Glutamatergic neuron (in vitro differentiated cells): ENCODE measurements around the gene UFSP1. TPM values are rescaled to one million over a fixed set of nuclear protein-coding genes. Genes with fewer than 3 reads are reported as not detected.

Experiments
- DNase-seq: peaks from one replicate; pipeline ENCODE4 v3.0.0; 2022
- H3K27ac Mint-ChIP-seq: one replicate; pipeline ENCODE4 v1.8.0; 2020; ENCODE audit warnings: mild to moderate bottlenecking, mixed read lengths, inconsistent platforms; ENCODE audit not compliant: unreplicated experiment
- H3K27me3 Mint-ChIP-seq: one replicate; pipeline ENCODE4 v1.8.0; 2020; ENCODE audit warnings: mild to moderate bottlenecking, moderate library complexity, mixed read lengths, inconsistent platforms; ENCODE audit not compliant: unreplicated experiment
- H3K36me3 Mint-ChIP-seq: one replicate; pipeline ENCODE4 v1.8.0; 2020; ENCODE audit warnings: mild to moderate bottlenecking, mixed read lengths, inconsistent platforms; ENCODE audit not compliant: unreplicated experiment
- H3K4me1 Mint-ChIP-seq: one replicate; pipeline ENCODE4 v1.8.0; 2020; ENCODE audit warnings: mild to moderate bottlenecking, low read depth, mixed read lengths, inconsistent platforms; ENCODE audit not compliant: unreplicated experiment
- H3K4me3 Mint-ChIP-seq: one replicate; pipeline ENCODE4 v1.8.0; 2020; ENCODE audit warnings: mild to moderate bottlenecking, mixed read lengths, inconsistent platforms; ENCODE audit not compliant: unreplicated experiment
- H3K9me3 Mint-ChIP-seq: one replicate; pipeline ENCODE4 v1.8.0; 2020; ENCODE audit warnings: mild to moderate bottlenecking, moderate library complexity, mixed read lengths, inconsistent platforms; ENCODE audit not compliant: unreplicated experiment
- CTCF ChIP-seq: fragments of 200-600 bp; sonication (generic); IDR thresholded peaks from one replicate; pipeline ENCODE4 v1.5.0; 2021; ENCODE audit not compliant: partially characterized antibody, unreplicated experiment
- total RNA-seq: library from RNA; stranded (reverse); fragmentation: NEBNext Ultra II Directional; extraction: Animal tissue kit (Norgen Biotek cat#: 25700); gene quantifications from one replicate; pipeline ENCODE4 v1.2.1, GENCODE V29; 2021; ENCODE audit not compliant: unreplicated experiment

UFSP1 gene
- total RNA-seq, 1 donor from 2014 or later: 3.2 TPM

DNA sequence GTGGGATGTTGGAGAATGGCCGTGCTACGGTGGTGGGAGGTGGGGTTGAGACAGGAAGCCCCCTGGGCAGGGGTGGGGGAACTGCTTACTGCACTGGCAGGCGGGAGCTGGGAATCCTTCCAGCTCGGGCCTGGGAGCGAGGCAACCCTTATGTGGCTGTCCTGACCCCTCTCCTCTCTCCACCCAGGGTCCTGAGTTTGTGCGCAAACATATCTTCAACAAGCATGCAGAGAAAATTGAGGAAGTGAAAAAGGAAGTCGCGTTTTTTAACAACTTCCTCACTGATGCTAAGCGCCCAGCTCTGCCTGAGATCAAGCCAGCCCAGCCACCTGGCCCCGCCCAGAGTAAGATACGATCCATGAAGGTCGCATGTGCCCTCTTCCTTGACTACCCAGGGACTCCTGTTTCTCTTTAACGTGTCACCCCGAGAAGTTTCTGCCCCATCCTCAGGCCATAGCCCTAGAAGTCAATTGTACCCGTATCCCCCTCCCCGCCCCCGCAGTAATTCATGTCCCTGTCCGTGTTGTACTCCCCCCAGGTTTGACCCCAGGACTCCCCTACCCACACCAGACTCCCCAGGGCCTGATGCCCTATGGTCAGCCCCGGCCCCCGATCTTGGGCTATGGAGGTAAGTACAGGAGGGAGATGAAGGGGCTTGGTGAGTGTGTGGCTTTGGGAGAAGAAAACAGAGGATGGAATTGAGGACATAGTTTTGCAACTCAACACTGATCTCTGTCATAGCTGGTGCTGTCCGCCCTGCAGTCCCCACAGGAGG is 1.8 kb downstream of the UFSP1 start:
- Mint-ChIP-seq H3K27ac (peak overlapping the region; percentile 43), H3K36me3 (peaks cover 12% of the 10 kb centered on the region)

DNA sequence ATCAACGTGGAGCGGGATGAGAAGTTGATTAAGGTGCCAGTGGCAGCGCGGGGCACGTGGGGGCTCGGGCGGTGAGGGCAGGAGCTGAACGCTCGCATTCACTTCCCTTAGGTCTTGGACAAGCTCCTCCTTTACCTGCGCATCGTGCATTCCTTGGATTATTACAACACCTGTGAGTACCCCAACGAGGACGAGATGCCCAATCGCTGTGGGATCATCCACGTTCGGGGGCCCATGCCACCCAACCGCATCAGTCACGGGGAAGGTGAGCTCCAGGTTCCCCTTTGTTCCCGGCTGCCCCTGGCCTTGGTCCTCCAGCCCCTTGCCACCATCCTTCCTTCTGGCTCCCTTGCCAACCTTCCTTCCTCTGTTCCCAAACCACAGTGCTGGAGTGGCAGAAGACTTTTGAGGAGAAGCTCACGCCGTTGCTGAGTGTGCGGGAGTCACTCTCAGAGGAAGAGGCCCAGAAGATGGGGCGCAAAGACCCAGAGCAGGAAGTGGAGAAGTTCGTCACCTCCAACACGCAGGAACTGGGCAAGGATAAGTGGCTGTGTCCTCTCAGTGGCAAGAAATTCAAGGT is 2.5 kb downstream of the UFSP1 start:
- peaks cover 21% of the 10 kb centered on the region for H3K9me3 Mint-ChIP-seq
- H3K27ac Mint-ChIP-seq: no peak overlapping the region
- H3K4me3 Mint-ChIP-seq: peak overlapping the region; percentile 77
- peaks cover 12% of the 10 kb centered on the region for H3K36me3 Mint-ChIP-seq
- peaks cover 13% of the 10 kb centered on the region for H3K27me3 Mint-ChIP-seq
- TF ChIP-seq CTCF: no peak
- no peak for DNase-seq
- H3K4me1 Mint-ChIP-seq: peaks cover 11% of the 10 kb centered on the region

More for the DNA sequence above, 1.8 kb downstream of the UFSP1 start:
- no peak for TF ChIP-seq CTCF
- Mint-ChIP-seq H3K27me3 (peaks cover 16% of the 10 kb centered on the region), H3K4me3 (peak overlapping the region; percentile 77), H3K9me3 (peaks cover 21% of the 10 kb centered on the region), H3K4me1 (peaks cover 11% of the 10 kb centered on the region)
- no peak for DNase-seq

DNA sequence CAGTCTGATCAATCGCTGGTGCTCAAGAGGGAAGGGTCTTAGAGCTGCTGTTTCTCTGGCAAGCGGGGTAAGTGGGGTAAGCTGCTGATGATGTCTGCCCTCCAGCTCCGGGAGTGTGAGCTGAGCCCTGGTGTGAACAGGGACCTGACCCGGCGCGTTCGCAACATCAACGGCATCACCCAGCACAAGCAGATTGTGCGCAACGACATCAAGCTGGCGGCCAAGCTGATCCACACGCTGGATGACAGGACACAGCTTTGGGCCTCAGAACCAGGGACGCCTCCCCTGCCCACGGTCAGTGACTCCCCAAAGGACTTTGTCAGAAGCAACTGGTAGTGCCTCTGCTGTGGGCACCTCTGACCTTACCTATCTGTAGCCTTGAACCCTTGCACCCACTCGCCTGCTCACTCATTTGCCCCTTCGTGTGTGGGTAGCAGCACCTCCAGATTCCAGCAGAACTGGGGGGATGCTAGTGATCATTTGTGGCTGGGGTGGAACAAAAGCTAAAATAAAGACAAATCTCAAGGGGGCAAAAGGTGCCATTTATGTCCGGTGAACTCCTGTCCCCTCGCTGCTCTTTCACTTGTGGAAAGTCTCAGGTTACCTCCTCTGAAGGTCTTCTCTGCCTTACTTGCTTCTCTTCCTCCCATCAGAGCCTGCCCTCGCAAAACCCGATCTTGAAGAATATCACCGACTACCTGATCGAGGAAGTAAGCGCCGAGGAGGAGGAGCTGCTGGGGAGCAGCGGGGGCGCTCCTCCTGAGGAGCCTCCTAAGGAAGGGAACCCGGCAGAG is 3.2 kb downstream of the UFSP1 start:
- H3K27ac Mint-ChIP-seq: peak overlapping the region; percentile 52
- H3K27me3 Mint-ChIP-seq: peaks cover 10% of the 10 kb centered on the region
- no peak for TF ChIP-seq CTCF
- H3K9me3 Mint-ChIP-seq: peaks cover 16% of the 10 kb centered on the region
- no peak overlapping the region for H3K4me3 Mint-ChIP-seq
- peaks cover 7% of the 10 kb centered on the region for H3K4me1 Mint-ChIP-seq
- H3K36me3 Mint-ChIP-seq: peaks cover 12% of the 10 kb centered on the region
- no peak for DNase-seq

- Mint-ChIP-seq H3K27ac (peak overlapping the region; percentile 36), H3K9me3 (peaks cover 17% of the 10 kb centered on the region), H3K27me3 (peaks cover 10% of the 10 kb centered on the region), H3K36me3 (peaks cover 12% of the 10 kb centered on the region), H3K4me3 (no peak overlapping the region), H3K4me1 (peaks cover 8% of the 10 kb centered on the region)
- TF ChIP-seq CTCF: no peak
- no peak for DNase-seq
These were observed 3.9 kb downstream of the UFSP1 start for GRCh38 chr7:100885440-100886141.
